Upper lobe of right lung (tissue), 1 donor: ENCODE results near the gene NIPA2. TPM values are rescaled to one million over a fixed set of nuclear protein-coding genes. Genes with fewer than 3 reads are reported as not detected.

Experiments
- ATAC-seq: fragments of 200-7000 bp; cut with Tn5 transposase; one replicate; pipeline ENCODE4 v1.9.1; 2020; ENCODE audit warnings: mild to moderate bottlenecking, moderate library complexity
- DNase-seq: peaks from one replicate; pipeline ENCODE4 v3.0.0-alpha.2; 2020
- H3K27ac ChIP-seq: fragments of 200-600 bp; one replicate; pipeline ENCODE4 v1.8.0; 2022
- H3K27me3 ChIP-seq: fragments of 200-600 bp; one replicate; pipeline ENCODE4 v1.8.0; 2022; ENCODE audit warnings: mild to moderate bottlenecking
- H3K36me3 ChIP-seq: fragments of 200-600 bp; one replicate; pipeline ENCODE4 v1.8.0; 2022
- H3K4me1 ChIP-seq: fragments of 200-600 bp; one replicate; pipeline ENCODE4 v1.8.0; 2022
- H3K4me3 ChIP-seq: fragments of 200-600 bp; one replicate; pipeline ENCODE4 v1.8.0; 2022; ENCODE audit warnings: mild to moderate bottlenecking
- H3K9me3 ChIP-seq: fragments of 200-600 bp; one replicate; pipeline ENCODE4 v1.8.0; 2022
- intact Hi-C: fragments of 100-400 bp; cut with DNase I; formaldehyde crosslinking; loops from one replicate; pipeline ENCODE4 v1.11.0; 2022
- total RNA-seq: library from RNA; stranded (reverse); fragmentation: NEBNext Ultra II Directional; extraction: Animal tissue kit (Norgen Biotek cat#: 25700); gene quantifications from one replicate; pipeline ENCODE4 v1.2.1, GENCODE V29; 2021
- TF ChIP-seq, protein P1 (sequence below): fragments of 200-600 bp; IDR thresholded peaks from one replicate; pipeline ENCODE4 v1.8.0; 2022; ENCODE audit warnings: antibody characterized with exemption
- donor health status: DM: no; HTN: yes; CAD: no; lungs with severe emphysema.

NIPA2 gene
- total RNA-seq, 1 donor from 2014 or later: 46.2 TPM

DNA sequence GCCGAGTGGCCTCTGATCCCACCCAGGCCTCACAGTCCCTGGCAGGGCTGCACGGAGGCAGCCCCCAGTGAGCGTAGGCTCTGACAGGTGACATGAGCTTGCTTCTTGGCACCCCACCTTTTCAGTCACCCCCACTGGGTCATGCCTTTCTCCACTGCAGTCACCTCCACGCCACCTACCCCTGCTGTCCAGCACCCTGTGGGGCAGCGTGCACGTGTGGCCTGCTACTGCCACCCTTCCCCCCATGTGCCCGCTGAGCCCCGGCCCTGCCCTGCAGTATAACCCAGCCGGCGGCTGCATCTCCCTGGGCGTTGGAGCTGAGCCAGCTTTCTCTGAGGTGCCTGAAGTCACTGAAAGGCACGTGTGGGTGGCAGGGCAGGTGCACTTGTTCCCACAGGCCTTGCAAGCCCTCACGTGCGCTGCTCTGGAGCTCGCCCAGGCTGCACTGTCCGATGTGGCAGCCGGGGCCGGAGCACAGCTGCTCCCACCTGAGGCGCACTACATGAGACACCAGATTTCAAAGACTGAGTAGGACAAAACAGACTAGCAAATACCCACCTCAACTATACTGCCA lies 65.6 kb downstream of the NIPA2 start:
- H3K36me3 ChIP-seq: peaks cover 88% of the 10 kb centered on the region
- no peak for DNase-seq
- H3K27me3 ChIP-seq: no peaks in the 10 kb centered on the region
- ATAC-seq: peak; percentile 35
- no peak overlapping the region for H3K4me3 ChIP-seq
- no peak overlapping the region for H3K27ac ChIP-seq
- H3K9me3 ChIP-seq: no peaks in the 10 kb centered on the region
- intact Hi-C loops: no loop called here
- no peaks in the 10 kb centered on the region for H3K4me1 ChIP-seq
- TF ChIP-seq, protein P1, sequence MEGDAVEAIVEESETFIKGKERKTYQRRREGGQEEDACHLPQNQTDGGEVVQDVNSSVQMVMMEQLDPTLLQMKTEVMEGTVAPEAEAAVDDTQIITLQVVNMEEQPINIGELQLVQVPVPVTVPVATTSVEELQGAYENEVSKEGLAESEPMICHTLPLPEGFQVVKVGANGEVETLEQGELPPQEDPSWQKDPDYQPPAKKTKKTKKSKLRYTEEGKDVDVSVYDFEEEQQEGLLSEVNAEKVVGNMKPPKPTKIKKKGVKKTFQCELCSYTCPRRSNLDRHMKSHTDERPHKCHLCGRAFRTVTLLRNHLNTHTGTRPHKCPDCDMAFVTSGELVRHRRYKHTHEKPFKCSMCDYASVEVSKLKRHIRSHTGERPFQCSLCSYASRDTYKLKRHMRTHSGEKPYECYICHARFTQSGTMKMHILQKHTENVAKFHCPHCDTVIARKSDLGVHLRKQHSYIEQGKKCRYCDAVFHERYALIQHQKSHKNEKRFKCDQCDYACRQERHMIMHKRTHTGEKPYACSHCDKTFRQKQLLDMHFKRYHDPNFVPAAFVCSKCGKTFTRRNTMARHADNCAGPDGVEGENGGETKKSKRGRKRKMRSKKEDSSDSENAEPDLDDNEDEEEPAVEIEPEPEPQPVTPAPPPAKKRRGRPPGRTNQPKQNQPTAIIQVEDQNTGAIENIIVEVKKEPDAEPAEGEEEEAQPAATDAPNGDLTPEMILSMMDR: no peak

- ATAC-seq: no peak
- no peak overlapping the region for H3K27ac ChIP-seq
- H3K9me3 ChIP-seq: no peaks in the 10 kb centered on the region
- intact Hi-C loops: no loop called here
- no peaks in the 10 kb centered on the region for H3K27me3 ChIP-seq
- H3K4me3 ChIP-seq: no peak overlapping the region
- TF ChIP-seq, protein P1: no peak
- DNase-seq: no peak
- H3K4me1 ChIP-seq: no peaks in the 10 kb centered on the region
- H3K36me3 ChIP-seq: peaks cover 88% of the 10 kb centered on the region
Observed at GRCh38 chr15:22904736-22905135, 66.3 kb downstream of the NIPA2 start.

DNA sequence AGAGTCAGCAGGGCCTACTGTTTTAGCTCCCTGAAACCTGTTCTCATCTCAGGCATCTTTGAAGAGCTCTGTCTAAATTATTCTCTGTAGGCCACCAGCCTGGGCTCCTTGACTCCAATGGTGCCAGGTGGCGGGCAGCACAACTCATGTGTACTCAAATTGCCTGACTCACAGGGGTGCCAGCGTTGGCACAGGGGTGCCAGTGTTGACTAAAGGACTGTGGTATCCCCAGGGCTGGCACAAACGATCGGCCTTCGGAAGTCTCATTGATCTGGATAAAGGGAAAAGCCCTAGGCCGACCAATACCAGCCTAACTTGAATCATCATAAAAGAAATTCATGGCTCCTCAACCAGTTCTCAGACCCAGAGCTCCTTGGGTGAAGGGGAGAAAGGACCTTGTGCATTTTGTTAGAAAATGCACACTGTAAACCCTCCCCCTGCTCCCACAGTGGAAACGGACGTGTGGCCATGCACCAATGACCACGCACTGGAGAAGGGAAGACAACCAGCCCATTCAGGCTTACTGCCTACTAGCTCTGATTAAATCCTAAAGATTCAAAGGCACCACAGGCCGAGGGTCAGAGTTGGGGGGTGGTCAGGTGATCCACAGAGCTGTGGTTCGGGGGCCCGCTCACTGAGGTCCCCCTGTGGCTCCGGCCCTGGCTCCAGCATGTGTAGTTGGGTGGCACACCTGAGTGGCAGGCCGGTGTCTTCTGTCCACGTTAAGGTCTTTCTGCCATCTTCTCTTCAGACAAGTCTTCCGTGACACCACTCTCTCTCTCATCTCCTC lies 68.9 kb downstream of the NIPA2 start:
- H3K27ac ChIP-seq: no peak overlapping the region
- ATAC-seq (no peak), DNase-seq (no peak)
- peaks cover 93% of the 10 kb centered on the region for H3K36me3 ChIP-seq
- no peaks in the 10 kb centered on the region for H3K9me3 ChIP-seq
- intact Hi-C loops: no loop called here
- TF ChIP-seq, protein P1: no peak
- H3K27me3 ChIP-seq: no peaks in the 10 kb centered on the region
- H3K4me3 ChIP-seq: no peak overlapping the region
- no peaks in the 10 kb centered on the region for H3K4me1 ChIP-seq

DNA sequence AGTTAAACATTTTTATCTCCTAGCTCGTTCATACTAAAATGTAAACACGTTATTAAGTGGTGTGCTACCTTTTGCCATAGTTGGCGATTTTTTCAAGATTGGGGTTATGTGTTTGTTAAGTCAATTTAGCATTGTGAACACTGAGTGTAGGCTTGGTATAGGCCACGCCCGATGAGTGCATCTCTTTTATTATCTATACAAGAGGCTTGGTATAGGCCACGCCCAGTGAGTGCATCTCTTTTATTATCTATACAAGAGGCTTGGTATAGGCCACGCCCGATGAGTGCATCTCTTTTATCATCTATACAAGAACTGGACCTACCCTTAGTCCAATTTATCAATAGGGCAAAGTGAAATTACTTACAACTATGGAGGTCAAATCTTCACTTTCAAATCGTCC lies 70.4 kb downstream of the NIPA2 start:
- DNase-seq: no peak
- intact Hi-C loops: no loop called here
- H3K9me3 ChIP-seq: no peaks in the 10 kb centered on the region
- ATAC-seq: no peak
- no peak overlapping the region for H3K27ac ChIP-seq
- TF ChIP-seq, protein P1: no peak
- H3K4me1 ChIP-seq: no peaks in the 10 kb centered on the region
- H3K27me3 ChIP-seq: no peaks in the 10 kb centered on the region
- peaks cover 89% of the 10 kb centered on the region for H3K36me3 ChIP-seq
- H3K4me3 ChIP-seq: no peak overlapping the region

DNA sequence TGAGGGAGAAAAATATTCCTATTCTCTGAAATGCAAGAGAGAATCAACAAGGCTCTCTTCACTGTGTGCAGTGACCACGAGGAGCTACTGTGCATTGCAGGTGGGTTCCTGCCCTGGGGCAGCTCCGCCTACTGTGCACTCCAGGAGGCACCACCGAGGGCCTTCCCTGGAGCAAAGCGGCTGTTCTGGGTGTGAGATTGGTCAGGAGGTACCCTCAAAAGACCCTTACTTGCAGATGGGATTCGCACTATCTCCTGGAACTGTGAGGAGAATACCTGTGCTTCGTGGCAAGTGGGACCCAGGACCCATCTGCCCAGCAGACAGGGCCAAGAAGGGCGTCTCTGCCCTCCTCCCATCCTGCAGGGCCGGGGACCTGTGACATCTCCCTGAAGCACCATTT lies 72.8 kb downstream of the NIPA2 start:
- H3K36me3 ChIP-seq: peaks cover 94% of the 10 kb centered on the region
- ATAC-seq: no peak
- intact Hi-C loops: loop anchor here (10.0 kb wide), 1 partner anchor 93 kb away; no protein-coding TSS in a partner anchor

More for the DNA sequence above, 72.8 kb downstream of the NIPA2 start:
- TF ChIP-seq, protein P1: no peak
- no peak overlapping the region for H3K4me3 ChIP-seq
- no peaks in the 10 kb centered on the region for H3K9me3 ChIP-seq
- H3K27me3 ChIP-seq: no peaks in the 10 kb centered on the region
- no peak overlapping the region for H3K27ac ChIP-seq
- H3K4me1 ChIP-seq: no peaks in the 10 kb centered on the region
- DNase-seq: no peak
